Keratinocyte (primary cell): ENCODE results near the gene OSBPL10.

Experiments used
- EZH2 ChIP-seq: IDR thresholded peaks from one replicate; pipeline ENCODE4 v1.6.1; 2012; ENCODE audit warnings: inconsistent platforms, mild to moderate bottlenecking, low read length, moderate library complexity
- TF ChIP-seq, protein P1 (sequence below), 3 experiments: IDR thresholded peaks in 1 of 3; conservative IDR thresholded peaks in 1 of 3; optimal IDR thresholded peaks in 1 of 3; 2 replicates in 2 of 3; 3 replicates in 1 of 3; pipeline versions ENCODE3 to v1.5.1; 2011; ENCODE audit warnings: low read length in 3 of 3, mild to moderate bottlenecking in 3 of 3, moderate library complexity in 2 of 3, control low read depth in 1 of 3, inconsistent platforms in 1 of 3; ENCODE audit not compliant: insufficient read depth in 2 of 3; ENCODE audit errors: extremely low read depth in 1 of 3

DNA sequence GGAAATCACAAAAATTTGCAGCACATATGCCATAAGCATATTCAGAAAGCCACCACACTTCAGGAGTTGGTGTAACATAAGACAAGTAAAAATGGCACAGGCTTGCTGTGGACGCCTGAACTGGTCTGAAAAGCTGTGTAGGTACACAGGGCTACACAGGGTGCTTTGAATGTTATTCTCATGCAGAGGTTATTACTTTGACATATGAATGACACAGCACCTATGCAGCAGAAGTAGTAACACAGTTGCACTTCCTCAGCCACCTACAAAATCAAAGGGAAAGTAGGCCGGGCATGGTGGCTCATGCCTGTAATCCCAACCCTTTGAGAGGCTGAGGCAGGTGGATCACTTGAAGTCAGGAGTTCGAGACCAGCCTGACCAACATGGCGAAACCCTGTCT lies 54.5 kb downstream of the OSBPL10 start:
- TF ChIP-seq, protein P1, sequence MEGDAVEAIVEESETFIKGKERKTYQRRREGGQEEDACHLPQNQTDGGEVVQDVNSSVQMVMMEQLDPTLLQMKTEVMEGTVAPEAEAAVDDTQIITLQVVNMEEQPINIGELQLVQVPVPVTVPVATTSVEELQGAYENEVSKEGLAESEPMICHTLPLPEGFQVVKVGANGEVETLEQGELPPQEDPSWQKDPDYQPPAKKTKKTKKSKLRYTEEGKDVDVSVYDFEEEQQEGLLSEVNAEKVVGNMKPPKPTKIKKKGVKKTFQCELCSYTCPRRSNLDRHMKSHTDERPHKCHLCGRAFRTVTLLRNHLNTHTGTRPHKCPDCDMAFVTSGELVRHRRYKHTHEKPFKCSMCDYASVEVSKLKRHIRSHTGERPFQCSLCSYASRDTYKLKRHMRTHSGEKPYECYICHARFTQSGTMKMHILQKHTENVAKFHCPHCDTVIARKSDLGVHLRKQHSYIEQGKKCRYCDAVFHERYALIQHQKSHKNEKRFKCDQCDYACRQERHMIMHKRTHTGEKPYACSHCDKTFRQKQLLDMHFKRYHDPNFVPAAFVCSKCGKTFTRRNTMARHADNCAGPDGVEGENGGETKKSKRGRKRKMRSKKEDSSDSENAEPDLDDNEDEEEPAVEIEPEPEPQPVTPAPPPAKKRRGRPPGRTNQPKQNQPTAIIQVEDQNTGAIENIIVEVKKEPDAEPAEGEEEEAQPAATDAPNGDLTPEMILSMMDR (optimal IDR thresholded peaks at IDR 0.05 in 1 of 3, IDR thresholded peaks at IDR 0.05 in 1 of 3, conservative IDR thresholded peaks at IDR 0.05 in 1 of 3; ENCODE audit: extremely low read depth in 1 of 3, insufficient read depth in 2 of 3, low read length in 3 of 3), result no peak
- no peak for TF ChIP-seq EZH2
